ENCODE data around the gene CACNA1S.

DNA sequence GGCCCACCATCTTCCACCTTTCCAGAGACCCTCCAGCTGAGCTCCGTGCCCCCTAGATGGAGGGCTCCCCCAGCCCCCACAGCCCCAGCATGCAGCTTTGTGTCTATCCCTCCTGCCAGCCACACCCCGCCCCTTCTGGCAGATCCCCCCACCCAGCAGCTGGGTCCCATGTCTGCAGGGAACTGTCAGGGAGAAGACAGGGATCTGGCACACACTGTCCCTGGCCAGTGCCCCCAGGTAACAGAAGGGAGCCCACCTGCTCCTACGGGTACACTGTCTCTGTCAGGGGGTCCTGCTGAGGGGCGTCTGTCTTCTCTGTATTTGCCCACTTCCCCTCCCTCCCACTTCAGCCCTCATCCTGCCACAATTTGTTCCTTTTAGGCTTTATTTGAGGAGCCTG lies 77.6 kb downstream of the CACNA1S start:
- TF ChIP-seq, protein P1, sequence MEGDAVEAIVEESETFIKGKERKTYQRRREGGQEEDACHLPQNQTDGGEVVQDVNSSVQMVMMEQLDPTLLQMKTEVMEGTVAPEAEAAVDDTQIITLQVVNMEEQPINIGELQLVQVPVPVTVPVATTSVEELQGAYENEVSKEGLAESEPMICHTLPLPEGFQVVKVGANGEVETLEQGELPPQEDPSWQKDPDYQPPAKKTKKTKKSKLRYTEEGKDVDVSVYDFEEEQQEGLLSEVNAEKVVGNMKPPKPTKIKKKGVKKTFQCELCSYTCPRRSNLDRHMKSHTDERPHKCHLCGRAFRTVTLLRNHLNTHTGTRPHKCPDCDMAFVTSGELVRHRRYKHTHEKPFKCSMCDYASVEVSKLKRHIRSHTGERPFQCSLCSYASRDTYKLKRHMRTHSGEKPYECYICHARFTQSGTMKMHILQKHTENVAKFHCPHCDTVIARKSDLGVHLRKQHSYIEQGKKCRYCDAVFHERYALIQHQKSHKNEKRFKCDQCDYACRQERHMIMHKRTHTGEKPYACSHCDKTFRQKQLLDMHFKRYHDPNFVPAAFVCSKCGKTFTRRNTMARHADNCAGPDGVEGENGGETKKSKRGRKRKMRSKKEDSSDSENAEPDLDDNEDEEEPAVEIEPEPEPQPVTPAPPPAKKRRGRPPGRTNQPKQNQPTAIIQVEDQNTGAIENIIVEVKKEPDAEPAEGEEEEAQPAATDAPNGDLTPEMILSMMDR (IDR thresholded peaks at IDR 0.05; ENCODE audit: insufficient read depth, low read length, poor library complexity, severe bottlenecking) = no peak
- no peak for TF ChIP-seq EZH2phosphoT487 (conservative IDR thresholded peaks at IDR 0.05; ENCODE audit: low read length)
